HuH-7 (cell line): ENCODE measurements around the gene CDH4.
"Not testable (repeated sequence)": the region's sequence is repeated elsewhere in the genome, so short reads cannot be mapped to it uniquely, and the experiment has no call there.

Source experiments
- DNase-seq: peaks from one replicate; pipeline ENCODE4 v3.0.0; 2011; ENCODE audit warnings: low spot score

The CDH4 gene

GRCh38 chr20:61387204-61387953 is 135.3 kb downstream of the CDH4 start:
- no peak for DNase-seq

GRCh38 chr20:61387954-61388348 is 135.9 kb downstream of the CDH4 start:
- DNase-seq: no peak

- no peak for DNase-seq
Observed at GRCh38 chr20:61389077-61389476, 137.0 kb downstream of the CDH4 start.

- no peak for DNase-seq
Observed at GRCh38 chr20:61391185-61391584, 139.1 kb downstream of the CDH4 start.

GRCh38 chr20:61391812-61392520 is 139.9 kb downstream of the CDH4 start:
- DNase-seq: no peak

- DNase-seq: no peak
Observed at GRCh38 chr20:61394088-61394799, 142.2 kb downstream of the CDH4 start.

GRCh38 chr20:61396262-61396848 is 144.3 kb downstream of the CDH4 start:
- no peak for DNase-seq

- DNase-seq: no peak
Observed at GRCh38 chr20:61397146-61397545, 145.1 kb downstream of the CDH4 start.

- no peak for DNase-seq
Observed at GRCh38 chr20:61397790-61398189, 145.7 kb downstream of the CDH4 start.

GRCh38 chr20:61399433-61399832 is 147.4 kb downstream of the CDH4 start:
- no peak for DNase-seq

GRCh38 chr20:61400499-61400898 is 148.4 kb downstream of the CDH4 start:
- DNase-seq: no peak

- DNase-seq: no peak
Observed at GRCh38 chr20:61404303-61404702, 152.2 kb downstream of the CDH4 start.

GRCh38 chr20:61405007-61405406 is 152.9 kb downstream of the CDH4 start:
- DNase-seq: no peak

- not testable (repeated sequence) for DNase-seq
Observed at GRCh38 chr20:61406773-61407172, 154.7 kb downstream of the CDH4 start.

- DNase-seq: no peak
Observed at GRCh38 chr20:61407561-61407960, 155.5 kb downstream of the CDH4 start.

- no peak for DNase-seq
Observed at GRCh38 chr20:61408951-61409740, 157.1 kb downstream of the CDH4 start.

- no peak for DNase-seq
Observed at GRCh38 chr20:61411743-61412142, 159.7 kb downstream of the CDH4 start.

GRCh38 chr20:61413752-61414151 is 161.7 kb downstream of the CDH4 start:
- no peak for DNase-seq

GRCh38 chr20:61414455-61414991 is 162.5 kb downstream of the CDH4 start:
- DNase-seq: no peak

GRCh38 chr20:61416546-61416945 is 164.5 kb downstream of the CDH4 start:
- no peak for DNase-seq

- DNase-seq: no peak
Observed at GRCh38 chr20:61417221-61417941, 165.3 kb downstream of the CDH4 start.
